HG02973 (cell line): ENCODE results near the gene ARPC1A.
"Not testable (repeated sequence)": the region's sequence is repeated elsewhere in the genome, so short reads cannot be mapped to it uniquely, and the experiment has no call there.

Experiments used
- ATAC-seq: cut with Tn5 transposase; IDR thresholded peaks from one replicate; pipeline ENCODE4 v1.9.1; 2021; ENCODE audit warnings: moderate library complexity; ENCODE audit not compliant: unreplicated experiment

ARPC1A gene

GRCh38 chr7:99368750-99369389, 43.2 kb downstream of the ARPC1A start:
- ATAC-seq, result no peak

- ATAC-seq, result no peak
Measured at GRCh38 chr7:99369767-99370391, 44.2 kb downstream of the ARPC1A start.

- no peak for ATAC-seq
Measured at GRCh38 chr7:99371376-99371920, 45.8 kb downstream of the ARPC1A start.

- ATAC-seq, result no peak
Measured at GRCh38 chr7:99372275-99373090, 46.8 kb downstream of the ARPC1A start.

- no peak for ATAC-seq
Measured at GRCh38 chr7:99373091-99374066, 47.7 kb downstream of the ARPC1A start.

- ATAC-seq, result peak; percentile 44
Measured at GRCh38 chr7:99374111-99375064, 48.7 kb downstream of the ARPC1A start, which contains the start of gene ARPC1B. Gene ARPC1B, plus strand, starts transcription at chr7:99374730. Its CDS starts 10,985 bp downstream, at chr7:99385715.

- ATAC-seq, result peak; percentile 36
Measured at GRCh38 chr7:99375070-99375807, 49.5 kb downstream of the ARPC1A start.

GRCh38 chr7:99379043-99379577, 53.4 kb downstream of the ARPC1A start:
- ATAC-seq, result no peak

GRCh38 chr7:99379693-99380031, 54.0 kb downstream of the ARPC1A start:
- not testable (repeated sequence) for ATAC-seq

- no peak for ATAC-seq
Measured at GRCh38 chr7:99380032-99380822, 54.5 kb downstream of the ARPC1A start.

GRCh38 chr7:99380823-99381663, 55.3 kb downstream of the ARPC1A start:
- ATAC-seq, result peak; percentile 71

GRCh38 chr7:99381664-99382075, 56.0 kb downstream of the ARPC1A start:
- no peak for ATAC-seq

GRCh38 chr7:99383203-99383602, 57.5 kb downstream of the ARPC1A start:
- no peak for ATAC-seq

- no peak for ATAC-seq
Measured at GRCh38 chr7:99383791-99384370, 58.2 kb downstream of the ARPC1A start.

GRCh38 chr7:99384523-99384922, 58.8 kb downstream of the ARPC1A start:
- ATAC-seq, result no peak

GRCh38 chr7:99385564-99385963, 59.9 kb downstream of the ARPC1A start:
- ATAC-seq, result no peak
